ENCODE measurements around the gene ADAMTS2. TPM values are rescaled to one million over a fixed set of nuclear protein-coding genes. Genes with fewer than 3 reads are reported as not detected.
A peak's percentile ranks its signal among the peaks of the same experiment; 100 is the strongest.

Gene ADAMTS2
- total RNA-seq, 2 experiments from 2014 or later, result not detected

- H3K9me3 Mint-ChIP-seq, result no peaks in the 10 kb centered on the region
- H3K27ac Mint-ChIP-seq, result no peak overlapping the region
- no peaks in the 10 kb centered on the region for H3K27me3 Mint-ChIP-seq
- peaks cover 13% of the 10 kb centered on the region for H3K4me1 Mint-ChIP-seq (ENCODE audit: low read depth)
- no peak for DNase-seq
- intact Hi-C loops (cut with micrococcal nuclease), result loop anchor here (2.0 to 10.0 kb wide), 3 partner anchors 291 to 521 kb away; partner anchors contain the start of genes CLK4, HNRNPH1 and ZNF354B
- no peaks in the 10 kb centered on the region for H3K36me3 Mint-ChIP-seq
- CTCF ChIA-PET, result interaction anchor here (2.3 kb wide), 1 partner anchor 18 kb away, joined by 7 read pairs; no protein-coding TSS in a partner anchor
- H3K4me3 Mint-ChIP-seq, result no peak overlapping the region
- POLR2A ChIA-PET, result no interaction called here
These were observed 197.1 kb downstream of the ADAMTS2 start for GRCh38 chr5:179147991-179148702.

DNA sequence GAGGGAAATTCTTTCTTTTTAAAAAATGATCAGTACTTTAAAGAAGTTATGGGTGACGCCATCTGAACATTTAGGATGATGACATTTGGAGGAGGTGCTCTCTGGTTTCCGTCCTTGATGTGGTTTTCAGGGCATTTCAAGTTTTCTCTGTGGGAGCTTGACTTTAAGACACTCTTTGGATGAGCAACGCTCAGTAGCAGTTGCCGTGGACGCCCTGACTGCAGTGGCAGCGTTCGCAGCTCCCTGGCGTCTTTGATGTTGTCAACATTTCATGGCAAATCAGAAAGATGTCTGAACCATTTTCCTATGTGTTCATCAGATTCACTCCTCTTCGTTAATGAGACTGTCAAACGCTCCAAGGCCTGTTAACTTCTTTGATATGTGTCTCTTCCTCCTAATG is 199.0 kb downstream of the ADAMTS2 start:
- no peaks in the 10 kb centered on the region for H3K9me3 Mint-ChIP-seq
- peak; percentile 81 for DNase-seq
- ChIA-PET CTCF (interaction anchor here (0.6 to 2.3 kb wide), 2 partner anchors 20 to 1573 kb away, joined by 4 to 7 read pairs; no protein-coding TSS in a partner anchor), POLR2A (no interaction called here)
- peak overlapping the region; percentile 29 for H3K27ac Mint-ChIP-seq
- H3K4me1 Mint-ChIP-seq (ENCODE audit: low read depth), result peaks cover 26% of the 10 kb centered on the region
- H3K36me3 Mint-ChIP-seq, result no peaks in the 10 kb centered on the region
- intact Hi-C loops (cut with micrococcal nuclease), result loop anchor here (2.0 to 10.0 kb wide), 3 partner anchors 289 to 519 kb away; partner anchors contain the start of genes CLK4, HNRNPH1 and ZNF354B
- H3K4me3 Mint-ChIP-seq, result no peak overlapping the region
- H3K27me3 Mint-ChIP-seq, result no peaks in the 10 kb centered on the region

GRCh38 chr5:179143446-179143845 is 201.8 kb downstream of the ADAMTS2 start:
- intact Hi-C loops (cut with micrococcal nuclease), result loop anchor here (2.0 to 10.0 kb wide), 4 partner anchors 23 to 481 kb away; partner anchors contain the start of genes HNRNPH1, ZNF354A and ZNF354C
- POLR2A ChIA-PET, result no interaction called here
- Mint-ChIP-seq H3K4me1 (ENCODE audit: low read depth) (peaks cover 26% of the 10 kb centered on the region), H3K27ac (peak overlapping the region; percentile 77), H3K4me3 (no peak overlapping the region), H3K36me3 (no peaks in the 10 kb centered on the region), H3K27me3 (no peaks in the 10 kb centered on the region), H3K9me3 (no peaks in the 10 kb centered on the region)
- CTCF ChIA-PET, result no interaction called here
- DNase-seq, result peak; percentile 18

DNA sequence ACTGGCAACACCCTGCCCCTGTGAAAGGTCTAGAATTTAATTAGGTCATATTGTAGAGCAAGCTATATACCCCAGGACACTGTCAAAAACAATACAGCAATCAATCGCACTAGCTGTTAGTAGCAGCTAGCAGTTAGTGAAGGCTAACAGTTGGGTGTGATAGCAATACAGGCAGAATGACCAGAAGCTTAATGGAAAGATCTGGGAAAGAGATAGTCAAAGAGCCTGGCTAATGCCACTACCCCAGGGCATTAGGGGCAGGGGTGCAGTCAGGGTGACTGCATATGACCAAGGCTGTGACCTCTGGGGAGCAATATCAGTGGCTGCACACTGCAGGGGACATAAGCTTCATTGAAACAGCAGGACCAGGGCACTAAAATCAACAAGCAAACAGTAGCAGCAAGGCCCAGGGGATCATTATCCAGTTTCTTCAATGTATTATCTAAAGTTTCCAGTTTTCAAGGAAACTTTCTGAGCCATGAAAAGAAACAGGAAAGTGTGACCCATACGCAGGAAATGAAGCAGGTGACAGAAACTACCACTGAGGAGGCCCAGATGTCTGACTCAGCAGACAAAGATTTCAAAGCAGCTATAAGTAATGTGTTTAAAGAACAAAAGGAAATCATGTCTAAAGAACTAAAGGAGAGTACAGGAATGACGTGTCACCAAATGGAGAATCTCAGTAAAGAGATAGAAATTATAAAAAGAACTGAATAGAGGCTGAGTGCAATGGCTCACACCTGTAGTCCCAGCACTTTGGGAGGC is 202.6 kb downstream of the ADAMTS2 start:
- ChIA-PET POLR2A (interaction anchor here (1.5 kb wide), 1 partner anchor 83 kb away, joined by 4 read pairs; the partner anchor contains the start of gene ZNF354C), CTCF (interaction anchor here (1.8 to 1.9 kb wide), 2 partner anchors 25 to 82 kb away, joined by 5 read pairs; partner anchors contain the start of gene ZNF354C)
- H3K36me3 Mint-ChIP-seq, result no peaks in the 10 kb centered on the region
- H3K27ac Mint-ChIP-seq, result peak overlapping the region; percentile 77
- H3K4me1 Mint-ChIP-seq (ENCODE audit: low read depth), result peaks cover 26% of the 10 kb centered on the region
- intact Hi-C loops (cut with micrococcal nuclease), result loop anchor here (1.0 to 10.0 kb wide), 5 partner anchors 24 to 482 kb away; partner anchors contain the start of genes HNRNPH1, ZNF354A, ZNF354C and ZNF879
- H3K9me3 Mint-ChIP-seq, result no peaks in the 10 kb centered on the region
- H3K27me3 Mint-ChIP-seq, result no peaks in the 10 kb centered on the region
- peak; percentile 61 for DNase-seq
- H3K4me3 Mint-ChIP-seq, result no peak overlapping the region

GRCh38 chr5:179141867-179142266 is 203.4 kb downstream of the ADAMTS2 start:
- Mint-ChIP-seq H3K36me3 (no peaks in the 10 kb centered on the region), H3K27ac (peak overlapping the region; percentile 57), H3K27me3 (no peaks in the 10 kb centered on the region), H3K4me1 (ENCODE audit: low read depth) (peaks cover 26% of the 10 kb centered on the region), H3K9me3 (no peaks in the 10 kb centered on the region), H3K4me3 (no peak overlapping the region)
- CTCF ChIA-PET, result interaction anchor here (1.8 to 1.9 kb wide), 2 partner anchors 25 to 82 kb away, joined by 5 read pairs; partner anchors contain the start of gene ZNF354C
- intact Hi-C loops (cut with micrococcal nuclease), result loop anchor here (1.0 to 10.0 kb wide), 5 partner anchors 25 to 483 kb away; partner anchors contain the start of genes HNRNPH1, ZNF354A, ZNF354C and ZNF879
- no peak for DNase-seq
- POLR2A ChIA-PET, result interaction anchor here (1.5 kb wide), 1 partner anchor 82 kb away, joined by 4 read pairs; the partner anchor contains the start of gene ZNF354C

DNA sequence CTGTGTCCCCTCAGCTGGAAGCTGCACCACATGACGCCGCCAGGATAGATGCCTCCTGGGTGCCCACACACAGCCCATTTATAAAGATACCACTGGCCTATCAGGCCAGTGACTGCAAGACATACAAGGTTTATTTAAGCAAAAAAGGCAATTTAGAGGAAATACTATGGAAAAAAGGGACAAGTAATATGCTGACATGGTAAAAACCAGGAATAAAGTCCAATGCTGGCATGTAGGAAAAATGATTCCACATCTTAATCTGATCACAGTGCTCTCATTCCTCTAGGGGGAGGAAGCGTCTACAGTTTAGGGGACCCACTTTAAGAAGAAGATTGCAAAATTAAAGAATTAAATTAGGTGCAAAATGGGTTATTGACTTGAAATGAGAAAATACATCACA is 205.0 kb downstream of the ADAMTS2 start:
- Mint-ChIP-seq H3K4me1 (ENCODE audit: low read depth) (peaks cover 16% of the 10 kb centered on the region), H3K36me3 (no peaks in the 10 kb centered on the region), H3K9me3 (no peaks in the 10 kb centered on the region), H3K27ac (no peak overlapping the region), H3K4me3 (no peak overlapping the region), H3K27me3 (no peaks in the 10 kb centered on the region)
- DNase-seq, result no peak
- ChIA-PET CTCF (no interaction called here), POLR2A (no interaction called here)
- intact Hi-C loops (cut with micrococcal nuclease), result loop anchor here (10.0 kb wide), 1 partner anchor 485 kb away; the partner anchor contains the start of gene HNRNPH1

DNA sequence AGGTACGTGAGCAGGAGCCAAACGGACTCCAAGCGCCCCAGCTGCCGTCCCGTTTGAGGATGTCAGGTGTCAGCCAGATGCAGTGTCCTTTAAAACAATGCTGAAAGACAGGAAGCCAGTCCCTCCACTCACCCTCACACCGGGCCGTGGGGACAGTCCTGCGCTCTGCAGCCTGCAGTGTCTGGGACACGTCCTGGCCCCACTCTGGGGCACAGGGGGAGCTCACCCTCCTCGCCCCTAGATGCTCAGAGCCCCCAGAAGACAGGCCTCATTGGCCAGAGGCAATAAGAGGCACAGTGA is 205.4 kb downstream of the ADAMTS2 start:
- intact Hi-C loops (cut with micrococcal nuclease), result loop anchor here (10.0 kb wide), 1 partner anchor 485 kb away; the partner anchor contains the start of gene HNRNPH1
- no peak for DNase-seq
- H3K9me3 Mint-ChIP-seq, result no peaks in the 10 kb centered on the region
- no peak overlapping the region for H3K27ac Mint-ChIP-seq
- ChIA-PET POLR2A (no interaction called here), CTCF (no interaction called here)
- H3K4me1 Mint-ChIP-seq (ENCODE audit: low read depth), result peaks cover 16% of the 10 kb centered on the region
- H3K4me3 Mint-ChIP-seq, result no peak overlapping the region
- no peaks in the 10 kb centered on the region for H3K27me3 Mint-ChIP-seq
- no peaks in the 10 kb centered on the region for H3K36me3 Mint-ChIP-seq

- intact Hi-C loops (cut with micrococcal nuclease), result no loop called here
- no peak overlapping the region for H3K4me3 Mint-ChIP-seq
These were observed 205.9 kb downstream of the ADAMTS2 start for GRCh38 chr5:179139111-179139935.

DNA sequence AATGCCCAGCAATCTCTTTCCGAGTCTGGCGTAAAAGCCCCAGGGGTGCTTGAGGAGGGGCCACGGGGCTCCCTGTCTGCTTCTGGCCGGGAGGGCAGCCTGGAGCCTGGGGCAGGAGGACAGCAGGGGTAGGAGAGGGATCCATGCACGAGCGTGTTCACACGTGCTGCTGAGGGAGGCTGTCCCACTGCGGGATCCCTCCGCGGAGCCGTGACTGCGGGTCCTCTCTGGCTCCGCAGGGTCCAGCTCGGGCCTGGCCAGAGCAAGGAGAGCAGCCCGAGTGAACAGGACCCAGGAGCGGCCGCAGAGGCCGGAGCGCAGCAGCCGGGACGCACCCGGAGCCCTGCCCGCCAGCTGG is 206.7 kb downstream of the ADAMTS2 start:
- H3K27me3 Mint-ChIP-seq, result no peaks in the 10 kb centered on the region
- no peaks in the 10 kb centered on the region for H3K9me3 Mint-ChIP-seq
- H3K27ac Mint-ChIP-seq, result no peak overlapping the region
- CTCF ChIA-PET, result no interaction called here
- no peaks in the 10 kb centered on the region for H3K36me3 Mint-ChIP-seq
- intact Hi-C loops (cut with micrococcal nuclease), result no loop called here
- POLR2A ChIA-PET, result no interaction called here
- H3K4me1 Mint-ChIP-seq (ENCODE audit: low read depth), result peaks cover 16% of the 10 kb centered on the region
- no peak overlapping the region for H3K4me3 Mint-ChIP-seq
- DNase-seq, result no peak

More at GRCh38 chr5:179139111-179139935, 205.9 kb downstream of the ADAMTS2 start:
- Mint-ChIP-seq H3K9me3 (no peaks in the 10 kb centered on the region), H3K27ac (no peak overlapping the region), H3K27me3 (no peaks in the 10 kb centered on the region), H3K36me3 (no peaks in the 10 kb centered on the region), H3K4me1 (ENCODE audit: low read depth) (peaks cover 16% of the 10 kb centered on the region)
- CTCF ChIA-PET, result no interaction called here
- no peak for DNase-seq
- POLR2A ChIA-PET, result no interaction called here

GRCh38 chr5:179137643-179138567 is 207.4 kb downstream of the ADAMTS2 start:
- CTCF ChIA-PET, result no interaction called here
- no peaks in the 10 kb centered on the region for H3K36me3 Mint-ChIP-seq
- H3K4me3 Mint-ChIP-seq, result no peak overlapping the region
- POLR2A ChIA-PET, result no interaction called here
- DNase-seq, result no peak
- H3K27me3 Mint-ChIP-seq, result no peaks in the 10 kb centered on the region
- no peaks in the 10 kb centered on the region for H3K9me3 Mint-ChIP-seq
- intact Hi-C loops (cut with micrococcal nuclease), result no loop called here
- H3K4me1 Mint-ChIP-seq (ENCODE audit: low read depth), result peaks cover 11% of the 10 kb centered on the region
- no peak overlapping the region for H3K27ac Mint-ChIP-seq
